ENCODE results near the gene DGUOK.

The DGUOK gene

GRCh38 chr2:73890301-73891092 lies 36.2 kb upstream of the DGUOK start:
- no peak overlapping the region for H3K27ac ChIP-seq
- no peak for TF ChIP-seq CTCF (conservative IDR thresholded peaks at IDR 0.05)

- TF ChIP-seq CTCF (conservative IDR thresholded peaks at IDR 0.05), result no peak
- no peak overlapping the region for H3K27ac ChIP-seq
Measured at GRCh38 chr2:73891276-73891901, 35.3 kb upstream of the DGUOK start.

- no peak within 1 kb of the TSS for H3K27ac ChIP-seq
- TF ChIP-seq CTCF (conservative IDR thresholded peaks at IDR 0.05), result no peak
Measured at GRCh38 chr2:73892631-73893329, 33.9 kb upstream of the DGUOK start, which contains the start of gene ACTG2. TSS of gene ACTG2 (plus strand) at chr2:73893008. CDS start at chr2:73901312, 8,304 bp downstream.

- no peak overlapping the region for H3K27ac ChIP-seq
- TF ChIP-seq CTCF (conservative IDR thresholded peaks at IDR 0.05), result no peak
Measured at GRCh38 chr2:73893764-73894474, 32.8 kb upstream of the DGUOK start.

- TF ChIP-seq CTCF (conservative IDR thresholded peaks at IDR 0.05), result no peak
- no peak overlapping the region for H3K27ac ChIP-seq
Measured at GRCh38 chr2:73894475-73894850, 32.2 kb upstream of the DGUOK start.

GRCh38 chr2:73894877-73895276 lies 31.8 kb upstream of the DGUOK start:
- no peak overlapping the region for H3K27ac ChIP-seq
- no peak for TF ChIP-seq CTCF (conservative IDR thresholded peaks at IDR 0.05)

GRCh38 chr2:73895473-73895872 lies 31.2 kb upstream of the DGUOK start:
- no peak overlapping the region for H3K27ac ChIP-seq
- no peak for TF ChIP-seq CTCF (conservative IDR thresholded peaks at IDR 0.05)

Measured in VCaP (cell line).